NCI-H2107 treated with DMSO at 0.1 percent for 48 hours (cell line): ENCODE data around the gene MEGF11.
A peak's percentile ranks its signal among the peaks of the same experiment; 100 is the strongest.
"Not testable (repeated sequence)": the region's sequence is repeated elsewhere in the genome, so short reads cannot be mapped to it uniquely, and the experiment has no call there.

Source experiments
- DNase-seq: peaks from one replicate; lab custom pipeline; 2025; ENCODE audit not compliant: unreplicated experiment; lab: John Stamatoyannopoulos, UW

MEGF11 gene

GRCh38 chr15:65871886-65872285 is 381.7 kb downstream of the MEGF11 start:
- DNase-seq: not testable (repeated sequence)

GRCh38 chr15:65870889-65871533 is 382.5 kb downstream of the MEGF11 start:
- peak; percentile 38 for DNase-seq

- peak; percentile 30 for DNase-seq
Measured at GRCh38 chr15:65869954-65870871, 383.3 kb downstream of the MEGF11 start.

DNA sequence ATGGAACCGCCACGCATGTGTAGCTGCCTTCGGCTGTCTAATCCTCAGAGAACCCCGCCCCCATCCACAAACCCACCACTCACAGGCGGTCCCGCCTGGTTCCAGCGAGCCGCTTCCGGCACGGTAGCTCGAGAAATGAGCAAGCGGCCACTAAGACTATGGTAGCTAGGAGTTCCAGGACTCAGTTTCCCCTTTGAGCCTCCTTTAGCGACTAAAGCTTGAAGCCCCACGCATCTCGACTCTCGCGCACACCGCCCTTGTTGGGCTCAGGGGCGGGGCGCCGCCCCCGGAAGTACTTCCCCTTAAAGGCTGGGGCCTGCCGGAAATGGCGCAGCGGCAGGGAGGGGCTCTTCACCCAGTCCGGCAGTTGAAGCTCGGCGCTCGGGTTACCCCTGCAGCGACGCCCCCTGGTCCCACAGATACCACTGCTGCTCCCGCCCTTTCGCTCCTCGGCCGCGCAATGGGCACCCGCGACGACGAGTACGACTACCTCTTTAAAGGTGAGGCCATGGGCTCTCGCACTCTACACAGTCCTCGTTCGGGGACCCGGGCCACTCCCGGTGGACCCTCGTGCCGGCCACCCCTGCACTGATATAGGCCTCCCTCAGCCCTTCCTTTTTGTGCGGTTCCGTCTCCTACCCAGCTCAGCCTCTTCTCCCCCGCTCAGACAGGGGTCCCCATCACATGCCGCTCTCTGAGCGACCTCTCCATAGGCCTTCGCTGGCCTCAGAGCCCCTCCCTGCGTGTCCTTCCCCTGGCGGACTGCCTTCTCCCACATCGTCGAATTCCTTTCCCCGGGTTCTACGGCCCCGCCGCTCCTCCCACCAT is 384.2 kb downstream of the MEGF11 start, which contains the start of gene RAB11A:
RAB11A (plus strand) TSS at position 366 of the 828 bp plus-strand sequence; CDS start at position 461, 95 bp downstream.
- DNase-seq: peak; percentile 82

DNA sequence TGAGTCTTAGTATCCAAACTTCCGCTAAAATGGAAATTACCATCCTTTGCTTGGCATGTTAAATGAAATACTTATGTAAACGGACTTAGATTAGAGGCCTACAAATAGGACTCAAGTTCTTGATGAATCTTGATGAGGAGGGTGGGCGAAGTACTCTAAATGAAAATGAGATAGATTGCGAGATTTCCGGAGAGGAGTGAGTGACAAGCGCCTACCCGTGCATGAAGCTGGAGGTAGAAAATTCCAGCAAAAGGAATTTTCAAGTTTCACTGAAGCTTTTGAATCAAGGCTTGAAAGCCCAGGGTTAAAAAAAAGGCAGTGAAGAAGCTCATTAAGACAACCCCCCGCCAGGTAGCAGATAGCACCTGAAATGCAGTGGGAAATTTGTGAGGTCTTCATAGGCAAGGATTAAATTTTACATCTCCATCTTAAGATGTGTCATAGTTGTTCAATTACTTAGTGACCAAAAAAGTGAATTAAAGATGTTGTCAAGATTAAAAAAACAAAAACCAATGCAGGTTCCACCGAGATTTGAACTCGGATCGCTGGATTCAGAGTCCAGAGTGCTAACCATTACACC is 384.9 kb downstream of the MEGF11 start:
- no peak for DNase-seq

- not testable (repeated sequence) for DNase-seq
Measured at GRCh38 chr15:65867933-65868332, 385.6 kb downstream of the MEGF11 start.

DNA sequence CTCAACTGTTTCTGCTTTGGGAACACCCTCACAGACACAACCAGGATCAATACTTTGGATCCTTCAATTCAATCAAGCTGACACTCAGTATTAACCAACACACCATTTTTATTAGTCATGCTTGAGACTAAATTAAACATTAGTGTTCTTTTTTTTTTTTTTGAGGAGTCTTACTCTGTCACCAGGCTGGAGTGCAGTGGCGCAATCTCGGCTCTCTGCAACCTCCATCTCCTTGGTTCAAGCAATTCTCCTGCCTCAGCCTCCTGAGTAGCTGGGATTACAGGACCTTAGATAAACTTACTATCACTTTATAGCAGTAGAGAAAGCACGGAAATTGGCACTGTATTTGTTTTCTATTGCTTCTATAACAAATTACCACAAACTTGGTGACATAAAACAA is 386.3 kb downstream of the MEGF11 start:
- no peak for DNase-seq

DNA sequence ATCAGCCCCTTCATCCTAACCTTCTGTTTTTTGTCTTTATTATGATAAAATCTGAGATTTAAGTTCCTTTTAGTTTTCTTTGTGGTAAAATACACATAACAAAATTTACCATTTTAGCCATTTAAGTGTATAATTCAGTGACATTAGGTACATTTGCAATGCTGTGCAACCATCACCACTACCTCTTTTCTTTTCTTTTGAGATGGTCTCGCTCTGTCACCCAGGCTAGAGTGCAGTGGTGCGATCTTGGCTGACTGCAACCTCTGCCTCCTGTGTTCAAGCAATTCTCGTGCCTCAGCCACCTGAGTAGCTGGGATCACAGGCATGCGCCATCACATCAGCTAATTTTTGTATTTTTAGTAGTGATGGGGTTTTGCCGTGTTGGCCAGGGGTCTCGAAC is 390.4 kb downstream of the MEGF11 start:
- DNase-seq: no peak

DNA sequence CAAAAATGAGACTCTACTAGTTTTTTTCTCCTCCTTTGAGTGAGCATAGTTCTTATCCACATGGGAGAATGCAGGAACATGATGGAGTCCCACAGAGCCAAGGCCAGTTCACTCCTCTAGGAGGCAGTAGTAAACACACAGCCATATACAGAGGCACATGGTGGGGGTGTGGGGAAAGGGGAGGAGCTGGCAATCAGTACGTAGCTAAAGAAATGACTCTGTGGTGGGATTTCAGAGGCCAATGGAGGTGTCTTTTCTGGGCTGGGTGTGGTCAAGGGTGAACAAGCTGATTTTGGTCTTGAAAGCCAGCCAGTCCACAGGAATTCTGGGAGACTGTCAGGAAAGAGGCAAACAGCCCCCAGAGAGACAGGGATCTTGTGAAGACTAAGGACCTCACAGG is 390.9 kb downstream of the MEGF11 start:
- DNase-seq: no peak

DNA sequence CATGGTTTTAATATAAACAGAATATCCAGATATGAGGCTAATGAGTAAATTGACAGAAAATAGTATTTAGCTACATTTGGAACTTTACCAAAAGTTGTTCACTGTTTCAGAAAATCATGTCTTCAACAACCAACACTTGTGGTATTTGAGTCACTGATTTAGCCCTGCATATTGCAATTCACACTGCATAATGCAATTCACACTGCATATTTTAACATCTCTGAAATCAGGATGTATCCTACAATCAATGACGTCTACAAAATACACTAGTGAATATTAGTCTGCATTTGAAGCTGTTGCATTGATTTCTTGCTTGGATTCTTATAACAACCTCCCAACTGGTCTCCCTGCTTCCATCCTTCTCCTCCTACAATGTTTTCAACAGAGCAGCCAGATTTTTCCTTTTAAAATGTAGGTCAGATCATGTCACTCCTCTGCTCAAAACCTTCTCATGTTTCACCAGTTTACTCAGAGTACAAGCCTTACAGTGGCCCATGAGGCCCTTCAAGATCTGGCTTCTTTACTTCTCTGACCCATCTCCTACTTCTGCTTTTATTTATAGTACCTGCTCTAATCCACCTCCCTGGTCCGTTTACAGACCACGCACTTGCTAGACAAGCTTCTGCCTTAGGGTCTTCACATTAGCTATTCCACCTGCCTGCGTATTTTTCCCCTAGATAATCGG is 395.7 kb downstream of the MEGF11 start:
- DNase-seq: no peak

GRCh38 chr15:65856821-65857455 is 396.6 kb downstream of the MEGF11 start:
- no peak for DNase-seq

DNA sequence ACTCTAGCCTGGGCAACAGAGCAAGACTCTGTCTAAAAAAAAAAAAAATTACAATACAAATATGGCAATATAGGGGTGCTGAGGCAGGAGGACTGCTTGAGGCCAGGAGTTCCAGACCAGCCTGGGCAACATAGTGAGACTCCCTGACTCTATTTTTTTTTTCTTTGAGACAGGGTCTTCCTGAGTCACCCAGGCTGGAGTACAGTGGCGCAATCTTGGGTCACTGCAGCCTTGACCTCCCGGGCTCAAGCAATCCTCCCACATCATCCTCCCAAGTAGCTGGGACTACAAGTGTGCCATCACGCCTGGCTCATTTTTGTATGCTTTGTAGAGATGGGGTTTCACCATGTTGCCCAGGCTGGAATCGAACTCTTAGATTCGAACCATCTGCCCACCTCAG is 401.6 kb downstream of the MEGF11 start:
- DNase-seq: no peak

- no peak for DNase-seq
Measured at GRCh38 chr15:65847989-65848388, 405.6 kb downstream of the MEGF11 start.

DNA sequence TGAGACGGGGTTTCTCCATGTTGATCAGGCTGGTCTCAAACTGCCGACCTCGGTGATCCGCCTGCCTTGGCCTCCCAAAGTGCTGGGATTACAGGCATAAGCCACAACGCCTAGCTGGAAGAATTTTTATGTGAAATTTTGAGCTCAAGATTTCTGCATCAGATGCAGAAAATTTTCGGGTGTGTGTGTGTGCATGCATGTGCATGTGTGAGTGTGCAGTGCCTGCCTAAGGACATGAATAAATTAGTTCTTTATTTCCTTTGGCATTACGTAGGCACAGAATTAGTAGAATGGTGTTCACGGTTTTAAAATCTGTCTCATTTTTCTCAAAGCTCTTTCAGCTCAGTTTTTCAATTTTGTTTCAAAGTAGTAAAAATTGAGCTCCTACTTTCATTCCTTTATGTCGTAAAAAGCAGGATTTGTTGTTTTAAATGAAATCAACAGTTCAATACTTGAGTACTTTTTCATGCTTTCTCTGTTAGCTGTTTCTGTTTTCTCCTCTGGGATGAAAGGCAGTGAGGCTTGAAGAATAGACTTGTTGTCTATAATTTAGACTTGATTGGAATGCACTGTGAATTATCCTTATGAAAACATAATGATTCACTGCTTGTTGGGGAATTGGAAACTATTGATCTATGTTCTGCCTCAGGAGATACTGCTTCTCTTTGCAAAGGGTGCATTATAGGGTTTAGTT is 407.6 kb downstream of the MEGF11 start:
- DNase-seq: no peak
